Gastrocnemius medialis (tissue), 4 donors: ENCODE data around the gene SUPT5H.

ENCODE experiments used
- CTCF ChIP-seq, 5 experiments: fragments of 450-650 bp in 3 of 5; fragments of 200-600 bp in 2 of 5; sonication (generic) in 2 of 5; IDR thresholded peaks in 4 of 5; conservative IDR thresholded peaks in 1 of 5; 1 replicate in 4 of 5; 2 replicates in 1 of 5; pipeline ENCODE4 v1.5.1; 2016 to 2019; ENCODE audit warnings: antibody characterized with exemption in 5 of 5, mild to moderate bottlenecking in 3 of 5, moderate library complexity in 3 of 5
- POLR2A ChIP-seq, 2 donors: fragments of 450-650 bp; IDR thresholded peaks; one replicate each; pipeline ENCODE4 v1.6.1; 2017; ENCODE audit warnings: antibody characterized with exemption in 2 of 2, mild to moderate bottlenecking in 2 of 2, moderate library complexity in 2 of 2

- TF ChIP-seq CTCF (IDR thresholded peaks at IDR 0.05 in 4 of 5, conservative IDR thresholded peaks at IDR 0.05 in 1 of 5) (no peak), POLR2A (IDR thresholded peaks at IDR 0.05) (no peak)
Measured at GRCh38 chr19:39471756-39472536, 26.6 kb downstream of the SUPT5H start.
